Measurements from ENCODE around the gene S1PR5. TPM values are rescaled to one million over a fixed set of nuclear protein-coding genes. Genes with fewer than 3 reads are reported as not detected.

S1PR5 gene
- polyA plus RNA-seq, 3 donors: 0.18 to 0.46 TPM; not detected in 1

GRCh38 chr19:10468133-10468532 lies 49.1 kb downstream of the S1PR5 start:
- Histone ChIP-seq H3K36me3 (replicated peaks in 1 of 2; ENCODE audit: control insufficient read depth in 1 of 2, insufficient read depth in 2 of 2, low read length in 2 of 2) (peaks cover 9 to 28% of the 10 kb centered on the region in 2 donors), H3K9me3 (replicated peaks in 1 of 2; ENCODE audit: control insufficient read depth in 1 of 2, insufficient read depth in 1 of 2, low read length in 2 of 2) (no peaks in the 10 kb centered on the region), H2AFZ (ENCODE audit: insufficient read depth, low read depth, low read length, poor library complexity, severe bottlenecking) (no peak overlapping the region), H3K9ac (ENCODE audit: insufficient read depth, low read length, poor library complexity, severe bottlenecking) (no peak overlapping the region), H3K4me1 (ENCODE audit: control insufficient read depth in 1 of 2, insufficient read depth in 2 of 2, low read length in 2 of 2) (no peaks in the 10 kb centered on the region), H3K79me2 (ENCODE audit: insufficient read depth, low read length) (no peaks in the 10 kb centered on the region), H4K20me1 (ENCODE audit: insufficient read depth, low read length) (peaks cover 4% of the 10 kb centered on the region), H3K4me2 (replicated peaks; ENCODE audit: extremely low read depth, low read length, poor library complexity, severe bottlenecking) (no peak overlapping the region), H3K27ac (ENCODE audit: low read depth in 1 of 2, low read length in 2 of 2) (no peak overlapping the region), H3K4me3 (replicated peaks in 1 of 3; ENCODE audit: low read depth in 2 of 3, low read length in 3 of 3) (no peak overlapping the region), H3K27me3 (ENCODE audit: control insufficient read depth in 2 of 2, insufficient read depth in 2 of 2, low read length in 2 of 2) (no peaks in the 10 kb centered on the region)
- no peak overlapping the region for H3K4me3 Mint-ChIP-seq
- TF ChIP-seq CTCF (IDR thresholded peaks at IDR 0.05): no peak
- peaks cover 5 to 6% (median 5%) of the 10 kb centered on the region in 3 donors for H3K27me3 Mint-ChIP-seq (ENCODE audit: low read depth in 3 of 3)
- H3K9me3 Mint-ChIP-seq: peaks cover 0 to 2% (median 0%) of the 10 kb centered on the region in 7 donors
- DNase-seq: no peak
- peaks cover 23 to 33% of the 10 kb centered on the region in 2 donors for H3K36me3 Mint-ChIP-seq
- H3K4me1 Mint-ChIP-seq: no peaks in the 10 kb centered on the region
- no CpG with 5 or more reads among the region's 12 CpGs for WGBS (ENCODE audit: insufficient coverage)
- intact Hi-C loops (cut with micrococcal nuclease): no loop called here
- no peak overlapping the region for H3K27ac Mint-ChIP-seq

- TF ChIP-seq CTCF (IDR thresholded peaks at IDR 0.05): no peak
- no peaks in the 10 kb centered on the region for H3K9me3 ChIP-seq (replicated peaks in 1 of 2; ENCODE audit: control insufficient read depth in 1 of 2, insufficient read depth in 1 of 2, low read length in 2 of 2)
- Mint-ChIP-seq H3K27me3 (ENCODE audit: low read depth in 3 of 3) (peaks cover 5 to 12% (median 11%) of the 10 kb centered on the region in 3 donors), H3K36me3 (peaks cover 25 to 41% of the 10 kb centered on the region in 2 donors), H3K27ac (no peak overlapping the region), H3K9me3 (peaks cover 0 to 2% (median 0%) of the 10 kb centered on the region in 7 donors), H3K4me1 (no peaks in the 10 kb centered on the region), H3K4me3 (no peak overlapping the region)
- 92% methylated on average over 12 of the region's 20 CpGs for WGBS (ENCODE audit: insufficient coverage)
- no peaks in the 10 kb centered on the region for H3K4me1 ChIP-seq (ENCODE audit: control insufficient read depth in 1 of 2, insufficient read depth in 2 of 2, low read length in 2 of 2)
- H3K9ac ChIP-seq (ENCODE audit: insufficient read depth, low read length, poor library complexity, severe bottlenecking): no peak overlapping the region
- H3K36me3 ChIP-seq (replicated peaks in 1 of 2; ENCODE audit: control insufficient read depth in 1 of 2, insufficient read depth in 2 of 2, low read length in 2 of 2): peaks cover 9 to 28% of the 10 kb centered on the region in 2 donors
- no peaks in the 10 kb centered on the region for H3K27me3 ChIP-seq (ENCODE audit: control insufficient read depth in 2 of 2, insufficient read depth in 2 of 2, low read length in 2 of 2)
- peaks cover 4% of the 10 kb centered on the region for H4K20me1 ChIP-seq (ENCODE audit: insufficient read depth, low read length)
- intact Hi-C loops (cut with micrococcal nuclease): no loop called here
- no peak overlapping the region for H2AFZ ChIP-seq (ENCODE audit: insufficient read depth, low read depth, low read length, poor library complexity, severe bottlenecking)
- DNase-seq: no peak
- H3K4me2 ChIP-seq (replicated peaks; ENCODE audit: extremely low read depth, low read length, poor library complexity, severe bottlenecking): no peak overlapping the region
- no peak overlapping the region for H3K27ac ChIP-seq (ENCODE audit: low read depth in 1 of 2, low read length in 2 of 2)
- no peak overlapping the region for H3K4me3 ChIP-seq (replicated peaks in 1 of 3; ENCODE audit: low read depth in 2 of 3, low read length in 3 of 3)
- no peaks in the 10 kb centered on the region for H3K79me2 ChIP-seq (ENCODE audit: insufficient read depth, low read length)
These were observed 50.0 kb downstream of the S1PR5 start for GRCh38 chr19:10467104-10467706.

All from CD14-positive monocyte (primary cell).